Ovary (tissue), 9 donors: ENCODE measurements around the gene GTF2H3. TPM values are rescaled to one million over a fixed set of nuclear protein-coding genes. Genes with fewer than 3 reads are reported as not detected.

Source experiments
- DNase-seq, 5 donors: peaks; one replicate each; pipeline ENCODE4 v3.0.0-alpha.2; 2019 to 2020
- H3K27ac ChIP-seq, 2 donors: fragments of 200-600 bp; one replicate each; pipeline versions ENCODE4 v1.5.1 to v1.8.0; 2019 to 2022
- H3K27me3 ChIP-seq: fragments of 200-600 bp; one replicate; pipeline ENCODE4 v1.8.0; 2022
- H3K36me3 ChIP-seq: fragments of 200-600 bp; sonication (generic); one replicate; pipeline ENCODE4 v1.5.1; 2019
- H3K4me1 ChIP-seq: one replicate; pipeline ENCODE4 v1.8.1; 2013; ENCODE audit warnings: mild to moderate bottlenecking, moderate library complexity; ENCODE audit not compliant: insufficient read depth
- H3K4me3 ChIP-seq: fragments of 200-600 bp; sonication (generic); one replicate; pipeline ENCODE4 v1.5.1; 2017
- H3K9me3 ChIP-seq, 2 donors: fragments of 200-600 bp in 1 of 2; sonication (generic) in 1 of 2; one replicate each; pipeline versions ENCODE4 v1.5.1 to v1.8.1; 2013 to 2019; ENCODE audit warnings: mild to moderate bottlenecking in 1 of 2, moderate library complexity in 1 of 2
- EP300 ChIP-seq: sonication (generic); formaldehyde crosslinking; IDR thresholded peaks from one replicate; pipeline ENCODE4 v1.6.1; 2017; ENCODE audit warnings: antibody characterized with exemption
- POLR2A ChIP-seq: fragments of 450-650 bp; IDR thresholded peaks from one replicate; pipeline ENCODE4 v1.6.1; 2017; ENCODE audit warnings: antibody characterized with exemption, mild to moderate bottlenecking, moderate library complexity
- WGBS, 3 donors: extraction: QIAGEN DNeasy Blood & Tissue Kit in 1 of 3; methylation state at CpG; one replicate each; pipeline versions ENCODE4 v1.1.5 to v1.1.7; 2013 to 2017; 5-methylcytosine and 5-hydroxymethylcytosine counted together
- intact Hi-C, 4 donors: fragments of 100-400 bp; cut with DNase I; formaldehyde crosslinking; loops; one replicate each; pipeline versions ENCODE4 v1.11.0 to v1.15.1; 2022 to 2023
- polyA plus RNA-seq, 2 donors: library from polyadenylated mRNA; stranded (reverse); fragments of 200-250 nt in 1 of 2; fragments of 350-450 nt in 1 of 2; fragmentation: Illumina TruSeq in 1 of 2; extraction: RNeasy Lipid Tissue Mini Kit (QIAGEN cat#74804) in 1 of 2; gene quantifications; one replicate each; pipeline ENCODE4 v1.2.3, GENCODE V29; 2013 to 2014
- total RNA-seq, 7 donors: library from RNA; depleted of rRNA in 2 of 7; stranded (reverse); fragments of >200 nt in 2 of 7; fragmentation: NEBNext Ultra II Directional in 3 of 7; extraction: Animal tissue kit (Norgen Biotek cat#: 25700) in 3 of 7; gene quantifications; one replicate each; pipeline versions ENCODE4 v1.1.0 to v1.2.4, GENCODE V29; 2016 to 2023
- TF ChIP-seq, protein P1 (sequence below), 3 donors: fragments of 450-650 bp in 2 of 3; fragments of 200-600 bp in 1 of 3; IDR thresholded peaks; one replicate each; pipeline versions ENCODE4 v1.5.1 to v1.8.0; 2016 to 2022; ENCODE audit warnings: antibody characterized with exemption in 3 of 3, mild to moderate bottlenecking in 1 of 3
- donor health status: DM: no; HTN: no; CAD: no; lungs with moderate emphysema.
- donor health status: DM: no; HTN: no; CAD: no.
- donor health status: Bipolar disorder and iron deficiency.
- donor health status: DM: yes; HTN: yes; CAD: no.
- donor health status: DM: no; HTN: no; CAD: no.
- donor health status: DM: yes; HTN: yes; CAD: no.

GTF2H3 gene
- total and polyA plus RNA-seq, 9 donors, result 8.1 to 29.5 (median 21.2) TPM

DNA sequence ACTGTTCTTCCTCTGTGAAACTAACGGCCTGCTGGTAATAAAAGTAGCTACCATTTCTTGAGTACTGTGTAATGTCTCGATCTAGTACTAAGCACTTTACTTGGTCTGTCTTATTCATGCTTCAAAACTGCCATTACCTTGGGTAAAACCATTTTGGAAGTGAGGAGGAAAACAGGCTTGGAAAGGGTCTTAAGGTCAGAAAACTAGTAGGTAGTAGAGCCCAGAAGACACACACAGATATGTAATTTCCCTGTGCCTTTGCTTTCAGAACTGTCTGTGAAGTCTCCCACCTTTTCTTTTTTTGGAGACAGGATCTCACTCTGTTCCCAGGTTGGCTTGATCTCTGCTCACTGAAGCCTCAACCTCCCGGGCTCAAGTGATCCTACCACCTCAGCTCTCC, 35.1 kb upstream of the GTF2H3 start:
- intact Hi-C loops, result no loop called here
- no peaks in the 10 kb centered on the region for H3K36me3 ChIP-seq
- peaks cover 5% of the 10 kb centered on the region for H3K4me1 ChIP-seq
- no peaks in the 10 kb centered on the region for H3K9me3 ChIP-seq
- H3K27ac ChIP-seq, result no peak overlapping the region
- TF ChIP-seq POLR2A, result no peak
- TF ChIP-seq, protein P1, sequence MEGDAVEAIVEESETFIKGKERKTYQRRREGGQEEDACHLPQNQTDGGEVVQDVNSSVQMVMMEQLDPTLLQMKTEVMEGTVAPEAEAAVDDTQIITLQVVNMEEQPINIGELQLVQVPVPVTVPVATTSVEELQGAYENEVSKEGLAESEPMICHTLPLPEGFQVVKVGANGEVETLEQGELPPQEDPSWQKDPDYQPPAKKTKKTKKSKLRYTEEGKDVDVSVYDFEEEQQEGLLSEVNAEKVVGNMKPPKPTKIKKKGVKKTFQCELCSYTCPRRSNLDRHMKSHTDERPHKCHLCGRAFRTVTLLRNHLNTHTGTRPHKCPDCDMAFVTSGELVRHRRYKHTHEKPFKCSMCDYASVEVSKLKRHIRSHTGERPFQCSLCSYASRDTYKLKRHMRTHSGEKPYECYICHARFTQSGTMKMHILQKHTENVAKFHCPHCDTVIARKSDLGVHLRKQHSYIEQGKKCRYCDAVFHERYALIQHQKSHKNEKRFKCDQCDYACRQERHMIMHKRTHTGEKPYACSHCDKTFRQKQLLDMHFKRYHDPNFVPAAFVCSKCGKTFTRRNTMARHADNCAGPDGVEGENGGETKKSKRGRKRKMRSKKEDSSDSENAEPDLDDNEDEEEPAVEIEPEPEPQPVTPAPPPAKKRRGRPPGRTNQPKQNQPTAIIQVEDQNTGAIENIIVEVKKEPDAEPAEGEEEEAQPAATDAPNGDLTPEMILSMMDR (IDR thresholded peaks at IDR 0.05), result no peak
- TF ChIP-seq EP300, result no peak
- H3K4me3 ChIP-seq, result no peak overlapping the region
- H3K27me3 ChIP-seq, result no peaks in the 10 kb centered on the region
- DNase-seq, result no peak
- 66 to 76% (median 68%) methylated on average over 3 of the region's 3 CpGs for WGBS, 3 donors

GRCh38 chr12:123599310-123599709, 34.3 kb upstream of the GTF2H3 start:
- intact Hi-C loops, result no loop called here
- H3K9me3 ChIP-seq, result no peaks in the 10 kb centered on the region
- no peak for TF ChIP-seq POLR2A
- TF ChIP-seq EP300, result no peak
- TF ChIP-seq, protein P1 (IDR thresholded peaks at IDR 0.05), result no peak
- H3K36me3 ChIP-seq, result no peaks in the 10 kb centered on the region
- H3K27me3 ChIP-seq, result no peaks in the 10 kb centered on the region
- H3K27ac ChIP-seq, result no peak overlapping the region
- no peak for DNase-seq
- no peak overlapping the region for H3K4me3 ChIP-seq
- WGBS, 3 donors, result 92 to 93% (median 93%) methylated on average over 1 of the region's 1 CpG
- H3K4me1 ChIP-seq, result peaks cover 5% of the 10 kb centered on the region

GRCh38 chr12:123599721-123600120, 33.9 kb upstream of the GTF2H3 start:
- WGBS, 3 donors, result 90 to 91% (median 91%) methylated on average over 7 of the region's 7 CpGs

GRCh38 chr12:123601602-123602489, 31.8 kb upstream of the GTF2H3 start, which contains the start of gene DDX55:
DDX55 (plus strand) TSS chr12:123602099; CDS start chr12:123602149, 50 bp downstream.
- H3K4me3 ChIP-seq, result peak within 1 kb of the TSS; percentile 94
- no peaks in the 10 kb centered on the region for H3K36me3 ChIP-seq
- peaks cover 3% of the 10 kb centered on the region for H3K4me1 ChIP-seq
- H3K9me3 ChIP-seq, result no peaks in the 10 kb centered on the region
- WGBS, 3 donors, result 0 to 1% (median 0%) methylated on average over 56 to 81 of the region's 81 CpGs
- peak within 1 kb of the TSS; percentile 71 for H3K27ac ChIP-seq
- no peaks in the 10 kb centered on the region for H3K27me3 ChIP-seq
- intact Hi-C loops, result loop anchor here in 1 of 4 donors (10.0 kb wide), 1 partner anchor 337 kb away; no protein-coding TSS in a partner anchor
- peak; percentile 62 for TF ChIP-seq POLR2A
- TF ChIP-seq, protein P1 (IDR thresholded peaks at IDR 0.05), result peak; percentile 22 to 85 (median 40)
- no peak for TF ChIP-seq EP300
- peak; percentile 71 to 85 (median 76) for DNase-seq

More at GRCh38 chr12:123599721-123600120, 33.9 kb upstream of the GTF2H3 start:
- Histone ChIP-seq H3K27me3 (no peaks in the 10 kb centered on the region), H3K27ac (no peak overlapping the region), H3K36me3 (no peaks in the 10 kb centered on the region), H3K9me3 (no peaks in the 10 kb centered on the region), H3K4me3 (no peak overlapping the region), H3K4me1 (peaks cover 5% of the 10 kb centered on the region)
- DNase-seq, result no peak
- TF ChIP-seq EP300 (no peak), POLR2A (no peak)
- TF ChIP-seq, protein P1 (IDR thresholded peaks at IDR 0.05), result no peak
- intact Hi-C loops, result loop anchor here in 1 of 4 donors (10.0 kb wide), 1 partner anchor 335 kb away; no protein-coding TSS in a partner anchor
